ENCODE measurements around the gene SNW1.
A peak's percentile ranks its signal among the peaks of the same experiment; 100 is the strongest.

The SNW1 gene

GRCh38 chr14:77799863-77800730, 39.1 kb upstream of the SNW1 start, which contains the start of gene ADCK1:
Gene ADCK1, plus strand, starts transcription at chr14:77800109. Its CDS starts 18,870 bp downstream, at chr14:77818979.
- TF ChIP-seq TEAD4 (IDR thresholded peaks at IDR 0.05), result no peak
- no peak; the same call in 1 of the 2 replicates for TF ChIP-seq CREB1 (IDR thresholded peaks at IDR 0.05; ENCODE audit: low read depth)
- no peak for TF ChIP-seq TCF12 (IDR thresholded peaks at IDR 0.05; ENCODE audit: low read depth)
- peak; percentile 91 for TF ChIP-seq MAX (IDR thresholded peaks at IDR 0.05)
- peak; percentile 91 for TF ChIP-seq USF1 (IDR thresholded peaks at IDR 0.05)
- TF ChIP-seq FOXM1 (IDR thresholded peaks at IDR 0.05; ENCODE audit: borderline replicate concordance, low read depth), result no peak
- TF ChIP-seq ZBTB7A (IDR thresholded peaks at IDR 0.05; ENCODE audit: low read depth), result no peak
- TF ChIP-seq TAF1 (IDR thresholded peaks at IDR 0.05; ENCODE audit: low read depth), result peak; percentile 34; the same call in 1 of the 2 replicates

- no peak for TF ChIP-seq NFIC (IDR thresholded peaks at IDR 0.05)
- TF ChIP-seq FOXM1 (IDR thresholded peaks at IDR 0.05; ENCODE audit: borderline replicate concordance, low read depth), result no peak
- TF ChIP-seq YY1 (IDR thresholded peaks at IDR 0.05; ENCODE audit: low read depth), result no peak
- no peak for TF ChIP-seq TAF1 (IDR thresholded peaks at IDR 0.05; ENCODE audit: low read depth)
- no peak for TF ChIP-seq RAD21 (IDR thresholded peaks at IDR 0.05; ENCODE audit: low read depth)
- TF ChIP-seq EP300 (IDR thresholded peaks at IDR 0.05; ENCODE audit: borderline replicate concordance), result no peak
Measured at GRCh38 chr14:77794357-77794756, 33.4 kb upstream of the SNW1 start.

- TF ChIP-seq EP300 (IDR thresholded peaks at IDR 0.05; ENCODE audit: borderline replicate concordance) (no peak), TCF12 (IDR thresholded peaks at IDR 0.05; ENCODE audit: low read depth) (no peak), FOXM1 (IDR thresholded peaks at IDR 0.05; ENCODE audit: borderline replicate concordance, low read depth) (no peak), NFIC (IDR thresholded peaks at IDR 0.05) (no peak), MAX (IDR thresholded peaks at IDR 0.05) (no peak), CREB1 (IDR thresholded peaks at IDR 0.05; ENCODE audit: low read depth) (no peak), USF1 (IDR thresholded peaks at IDR 0.05) (no peak), ZBTB7A (IDR thresholded peaks at IDR 0.05; ENCODE audit: low read depth) (no peak), TEAD4 (IDR thresholded peaks at IDR 0.05) (no peak), TAF1 (IDR thresholded peaks at IDR 0.05; ENCODE audit: low read depth) (no peak), CEBPB (IDR thresholded peaks at IDR 0.05) (no peak), YY1 (IDR thresholded peaks at IDR 0.05; ENCODE audit: low read depth) (no peak), REST (IDR thresholded peaks at IDR 0.05; ENCODE audit: low read depth) (no peak), EGR1 (IDR thresholded peaks at IDR 0.05) (no peak)
Measured at GRCh38 chr14:77791225-77791600, 30.3 kb upstream of the SNW1 start.

GRCh38 chr14:77790566-77791224, 29.7 kb upstream of the SNW1 start:
- TF ChIP-seq CREB1 (IDR thresholded peaks at IDR 0.05; ENCODE audit: low read depth) (no peak), EP300 (IDR thresholded peaks at IDR 0.05; ENCODE audit: borderline replicate concordance) (no peak), TCF12 (IDR thresholded peaks at IDR 0.05; ENCODE audit: low read depth) (no peak), FOXM1 (IDR thresholded peaks at IDR 0.05; ENCODE audit: borderline replicate concordance, low read depth) (no peak), YY1 (IDR thresholded peaks at IDR 0.05; ENCODE audit: low read depth) (no peak), NFIC (IDR thresholded peaks at IDR 0.05) (no peak), TAF1 (IDR thresholded peaks at IDR 0.05; ENCODE audit: low read depth) (no peak)

GRCh38 chr14:77786148-77786547, 25.2 kb upstream of the SNW1 start:
- no peak for TF ChIP-seq EGR1 (IDR thresholded peaks at IDR 0.05)
- no peak for TF ChIP-seq TCF12 (IDR thresholded peaks at IDR 0.05; ENCODE audit: low read depth)
- no peak for TF ChIP-seq ZBTB7A (IDR thresholded peaks at IDR 0.05; ENCODE audit: low read depth)

GRCh38 chr14:77782202-77782601, 21.2 kb upstream of the SNW1 start:
- TF ChIP-seq REST (IDR thresholded peaks at IDR 0.05; ENCODE audit: low read depth) (no peak), TAF1 (IDR thresholded peaks at IDR 0.05; ENCODE audit: low read depth) (no peak), RAD21 (IDR thresholded peaks at IDR 0.05; ENCODE audit: low read depth) (no peak), MAX (IDR thresholded peaks at IDR 0.05) (no peak), TEAD4 (IDR thresholded peaks at IDR 0.05) (no peak), ZBTB7A (IDR thresholded peaks at IDR 0.05; ENCODE audit: low read depth) (no peak), FOXM1 (IDR thresholded peaks at IDR 0.05; ENCODE audit: borderline replicate concordance, low read depth) (no peak), NFIC (IDR thresholded peaks at IDR 0.05) (no peak), EP300 (IDR thresholded peaks at IDR 0.05; ENCODE audit: borderline replicate concordance) (no peak), EGR1 (IDR thresholded peaks at IDR 0.05) (no peak), USF1 (IDR thresholded peaks at IDR 0.05) (no peak)
